PC-9 (cell line): ENCODE data around the gene MRPL28. TPM values are rescaled to one million over a fixed set of nuclear protein-coding genes. Genes with fewer than 3 reads are reported as not detected.
"Not testable (repeated sequence)": the region's sequence is repeated elsewhere in the genome, so short reads cannot be mapped to it uniquely, and the experiment has no call there.

Experiments used
- BruUV-seq: library from RNA; stranded (reverse); fragments of 400-500 nt; replicated peaks from 2 replicates; lab custom pipeline; 2021; lab: Mats Ljungman, UMichigan
- CTCF ChIA-PET: fragments of 300-600 bp; sonication (Branson Sonifier 250); formaldehyde crosslinking; loops from one replicate; lab custom pipeline; 2022; ENCODE audit warnings: antibody characterized with exemption; lab: Charles Lee
- POLR2A ChIA-PET: fragments of 300-600 bp; sonication (Branson Sonifier 250); formaldehyde crosslinking; loops from one replicate; lab custom pipeline; 2022; ENCODE audit warnings: antibody characterized with exemption; ENCODE audit not compliant: unreplicated experiment; lab: Charles Lee
- DNase-seq, 2 experiments: peaks; one replicate each; pipeline versions ENCODE4 v3.0.0 to v3.0.0-alpha.2; 2015 to 2022; ENCODE audit warnings: mixed read lengths in 1 of 2
- H2AFZ ChIP-seq: fragments of 200-600 bp; sonication (generic); 2 replicates; pipeline ENCODE4 v1.8.1; 2017; ENCODE audit warnings: antibody characterized with exemption
- H3F3A ChIP-seq: fragments of 200-600 bp; sonication (generic); 2 replicates; pipeline ENCODE4 v1.8.1; 2017; ENCODE audit warnings: antibody characterized with exemption, mild to moderate bottlenecking, low read depth; ENCODE audit not compliant: insufficient read depth
- H3K27ac ChIP-seq: fragments of 200-600 bp; sonication (generic); 2 replicates; pipeline ENCODE4 v1.6.1; 2016; ENCODE audit warnings: mixed run types
- H3K27me3 ChIP-seq: fragments of 200-600 bp; sonication (generic); 2 replicates; pipeline ENCODE4 v1.6.1; 2016; ENCODE audit warnings: low read depth, mixed run types; ENCODE audit not compliant: insufficient read depth
- H3K36me3 ChIP-seq: fragments of 200-600 bp; sonication (generic); 2 replicates; pipeline ENCODE4 v1.6.1; 2016; ENCODE audit warnings: low read depth, mixed run types
- H3K4me1 ChIP-seq: fragments of 200-600 bp; sonication (generic); replicated peaks from 2 replicates; pipeline ENCODE4 v1.6.1; 2016; ENCODE audit warnings: mixed run types; ENCODE audit not compliant: insufficient read depth
- H3K4me2 ChIP-seq: fragments of 200-600 bp; sonication (generic); 2 replicates; pipeline ENCODE4 v1.6.1; 2017; ENCODE audit warnings: mixed run types
- H3K4me3 ChIP-seq: fragments of 200-600 bp; sonication (generic); 2 replicates; pipeline ENCODE4 v1.6.1; 2016; ENCODE audit warnings: mixed run types
- H3K79me2 ChIP-seq: fragments of 200-600 bp; sonication (generic); 2 replicates; pipeline ENCODE4 v1.6.1; 2017; ENCODE audit warnings: low read depth, mixed run types
- H3K9me2 ChIP-seq: fragments of 200-600 bp; sonication (generic); 2 replicates; pipeline ENCODE4 v1.8.1; 2017; ENCODE audit warnings: mild to moderate bottlenecking; ENCODE audit not compliant: insufficient read depth
- H3K9me3 ChIP-seq: fragments of 200-600 bp; sonication (generic); 2 replicates; pipeline ENCODE4 v1.8.1; 2016; ENCODE audit warnings: low read depth; ENCODE audit not compliant: insufficient read depth
- H4K20me1 ChIP-seq: fragments of 200-600 bp; sonication (generic); 2 replicates; pipeline ENCODE4 v1.8.1; 2017; ENCODE audit not compliant: insufficient read depth
- EZH2 ChIP-seq: fragments of 200-600 bp; sonication (generic); IDR thresholded peaks from 2 replicates; pipeline ENCODE4 v1.8.0; 2017; ENCODE audit warnings: antibody characterized with exemption, low read depth
- intact Hi-C: fragments of 100-400 bp; cut with micrococcal nuclease; formaldehyde crosslinking; loops from one replicate; pipeline ENCODE4 v1.10.0; 2022; ENCODE audit not compliant: unreplicated experiment
- total RNA-seq: library from RNA; stranded (reverse); gene quantifications from 2 replicates; pipeline ENCODE4 v1.2.3, GENCODE V29; 2021
- TF ChIP-seq, protein P1 (sequence below): fragments of 200-600 bp; sonication (generic); conservative IDR thresholded peaks from 2 replicates; pipeline ENCODE4 v1.6.1; 2017; ENCODE audit warnings: mixed run types, antibody characterized with exemption, mild to moderate bottlenecking, moderate library complexity

MRPL28 gene
- total RNA-seq, 1 experiment from 2014 or later = 150 TPM

- BruUV-seq = no TSS peak
- no peaks in the 10 kb centered on the region for H3K36me3 ChIP-seq
- H2AFZ ChIP-seq = no peak overlapping the region
- TF ChIP-seq, protein P1, sequence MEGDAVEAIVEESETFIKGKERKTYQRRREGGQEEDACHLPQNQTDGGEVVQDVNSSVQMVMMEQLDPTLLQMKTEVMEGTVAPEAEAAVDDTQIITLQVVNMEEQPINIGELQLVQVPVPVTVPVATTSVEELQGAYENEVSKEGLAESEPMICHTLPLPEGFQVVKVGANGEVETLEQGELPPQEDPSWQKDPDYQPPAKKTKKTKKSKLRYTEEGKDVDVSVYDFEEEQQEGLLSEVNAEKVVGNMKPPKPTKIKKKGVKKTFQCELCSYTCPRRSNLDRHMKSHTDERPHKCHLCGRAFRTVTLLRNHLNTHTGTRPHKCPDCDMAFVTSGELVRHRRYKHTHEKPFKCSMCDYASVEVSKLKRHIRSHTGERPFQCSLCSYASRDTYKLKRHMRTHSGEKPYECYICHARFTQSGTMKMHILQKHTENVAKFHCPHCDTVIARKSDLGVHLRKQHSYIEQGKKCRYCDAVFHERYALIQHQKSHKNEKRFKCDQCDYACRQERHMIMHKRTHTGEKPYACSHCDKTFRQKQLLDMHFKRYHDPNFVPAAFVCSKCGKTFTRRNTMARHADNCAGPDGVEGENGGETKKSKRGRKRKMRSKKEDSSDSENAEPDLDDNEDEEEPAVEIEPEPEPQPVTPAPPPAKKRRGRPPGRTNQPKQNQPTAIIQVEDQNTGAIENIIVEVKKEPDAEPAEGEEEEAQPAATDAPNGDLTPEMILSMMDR = no peak
- no peak for TF ChIP-seq EZH2
- ChIA-PET CTCF (interaction anchor here (0.8 kb wide), 1 partner anchor 227 kb away, joined by 4 read pairs; no protein-coding TSS in a partner anchor), POLR2A (no interaction called here)
- no peak for DNase-seq
- no peak overlapping the region for H3K4me2 ChIP-seq
- no peak overlapping the region for H3K27ac ChIP-seq
- peaks cover 11% of the 10 kb centered on the region for H3K4me1 ChIP-seq
- intact Hi-C loops = no loop called here
- no peaks in the 10 kb centered on the region for H3K9me2 ChIP-seq
- H3K27me3 ChIP-seq = no peaks in the 10 kb centered on the region
- H3F3A ChIP-seq = peaks cover 17% of the 10 kb centered on the region
- H3K9me3 ChIP-seq = no peaks in the 10 kb centered on the region
- H4K20me1 ChIP-seq = peaks cover 46% of the 10 kb centered on the region
- H3K79me2 ChIP-seq = peaks cover 93% of the 10 kb centered on the region
- H3K4me3 ChIP-seq = no peak overlapping the region
Observed at GRCh38 chr16:333406-334094, 36.8 kb downstream of the MRPL28 start.

DNA sequence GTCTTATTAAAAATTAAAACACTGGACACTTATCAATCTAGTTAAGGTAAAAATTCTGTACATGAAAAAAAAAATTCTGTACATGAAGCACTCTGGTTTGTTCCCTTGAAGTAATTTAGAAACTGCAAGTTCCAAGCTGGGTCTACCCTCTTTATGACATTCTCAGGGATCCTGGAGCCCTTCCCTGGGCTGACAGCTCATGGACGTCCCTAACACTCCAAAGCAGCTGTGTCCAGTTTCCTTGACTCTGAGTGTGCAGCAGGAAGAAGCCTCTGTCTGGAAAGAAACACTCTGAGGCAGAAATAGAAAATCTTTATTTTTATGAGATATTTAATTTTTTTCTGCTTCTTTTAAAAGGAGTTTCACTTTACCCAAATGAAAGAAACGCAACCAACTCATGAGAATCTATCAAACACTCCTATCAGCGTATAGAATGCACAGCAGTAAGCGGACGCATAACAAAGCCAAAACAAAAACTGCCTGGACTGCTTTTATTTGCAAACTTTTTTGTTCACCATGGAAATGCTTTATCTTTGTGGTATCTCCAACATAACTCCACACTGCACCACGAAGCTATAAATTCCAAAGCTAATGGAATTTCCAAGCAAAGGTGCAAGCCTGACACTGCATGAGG, 39.0 kb downstream of the MRPL28 start:
- H3K9me3 ChIP-seq, DNase-seq, H3K4me3 ChIP-seq, intact Hi-C loops, H3K27ac ChIP-seq, H3K27me3 ChIP-seq, BruUV-seq, H3K4me2 ChIP-seq, H3K36me3 ChIP-seq, H2AFZ ChIP-seq, H3K9me2 ChIP-seq, CTCF ChIA-PET: not testable (repeated sequence)
- Histone ChIP-seq H3K79me2 (peaks cover 81% of the 10 kb centered on the region), H3K4me1 (peaks cover 28% of the 10 kb centered on the region), H3F3A (peaks cover 38% of the 10 kb centered on the region), H4K20me1 (peaks cover 52% of the 10 kb centered on the region)
- POLR2A ChIA-PET = interaction anchor here (0.6 kb wide), 1 partner anchor 103 kb away, joined by 4 read pairs; no protein-coding TSS in a partner anchor

DNA sequence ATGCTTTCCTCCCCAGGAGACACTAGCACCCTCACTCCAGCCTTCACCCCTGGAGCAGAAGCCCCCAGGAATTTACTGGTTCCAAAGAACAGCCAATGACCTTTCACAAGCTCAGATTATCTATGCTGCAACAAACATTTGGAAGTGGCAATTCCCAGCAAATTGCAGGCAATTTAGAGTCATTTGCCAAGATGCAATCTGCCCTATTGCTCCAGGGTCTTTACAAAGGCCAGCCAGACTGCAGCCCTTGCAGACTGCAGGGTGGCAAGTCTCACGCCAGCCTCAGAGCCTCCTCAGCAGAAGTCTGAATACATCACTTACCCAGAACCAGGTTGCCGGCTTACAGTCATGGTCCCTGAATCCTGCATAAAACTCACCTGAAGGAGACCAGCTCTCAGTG, 39.6 kb downstream of the MRPL28 start:
- Histone ChIP-seq H3K79me2 (peaks cover 79% of the 10 kb centered on the region), H4K20me1 (peaks cover 46% of the 10 kb centered on the region), H3K4me3 (no peak overlapping the region), H3K4me1 (peaks cover 29% of the 10 kb centered on the region), H2AFZ (no peak overlapping the region), H3K4me2 (no peak overlapping the region), H3F3A (peaks cover 41% of the 10 kb centered on the region), H3K9me2 (no peaks in the 10 kb centered on the region), H3K27me3 (no peaks in the 10 kb centered on the region), H3K9me3 (no peaks in the 10 kb centered on the region), H3K36me3 (no peaks in the 10 kb centered on the region), H3K27ac (no peak overlapping the region)
- TF ChIP-seq, protein P1 = no peak
- no peak for TF ChIP-seq EZH2
- ChIA-PET POLR2A (interaction anchor here (0.6 kb wide), 1 partner anchor 224 kb away, joined by 3 read pairs; no protein-coding TSS in a partner anchor), CTCF (no interaction called here)
- BruUV-seq = no TSS peak
- intact Hi-C loops = no loop called here
- no peak for DNase-seq
